H9 (cell line): Measurements from ENCODE around the gene SNX25. TPM values are rescaled to one million over a fixed set of nuclear protein-coding genes. Genes with fewer than 3 reads are reported as not detected.

Source experiments
- DNase-seq: peaks from one replicate; pipeline ENCODE4 v3.0.0-alpha.2; 2017
- H2AFZ ChIP-seq: one replicate; pipeline ENCODE4 v1.6.1; 2013; ENCODE audit warnings: mild to moderate bottlenecking, low read length, control low read depth, moderate library complexity
- H2AK5ac ChIP-seq: 2 replicates; pipeline ENCODE4 v1.6.1; 2013; ENCODE audit warnings: low read length, control low read depth, mixed read lengths; ENCODE audit not compliant: insufficient read length
- H2BK120ac ChIP-seq: one replicate; pipeline ENCODE4 v1.6.1; 2013; ENCODE audit warnings: low read depth, mild to moderate bottlenecking, low read length, control low read depth, inconsistent platforms; ENCODE audit not compliant: poor library complexity, severe bottlenecking
- H2BK12ac ChIP-seq: 2 replicates; pipeline ENCODE4 v1.6.1; 2013; ENCODE audit warnings: low read length, control low read depth, mixed read lengths, low read depth; ENCODE audit not compliant: insufficient read length
- H2BK15ac ChIP-seq: 2 replicates; pipeline ENCODE4 v1.6.1; 2013; ENCODE audit warnings: low read depth, low read length, control low read depth
- H2BK20ac ChIP-seq: one replicate; pipeline ENCODE4 v1.6.1; 2013; ENCODE audit warnings: low read depth, mild to moderate bottlenecking, low read length, control low read depth, inconsistent platforms; ENCODE audit not compliant: poor library complexity, severe bottlenecking
- H2BK5ac ChIP-seq: 2 replicates; pipeline ENCODE4 v1.6.1; 2013; ENCODE audit warnings: low read length, control low read depth, mixed read lengths; ENCODE audit not compliant: insufficient read length
- H3K14ac ChIP-seq: 2 replicates; pipeline ENCODE4 v1.6.1; 2013; ENCODE audit warnings: low read length, control low read depth; ENCODE audit not compliant: insufficient read depth
- H3K18ac ChIP-seq: 2 replicates; pipeline ENCODE4 v1.6.1; 2013; ENCODE audit warnings: low read depth, mild to moderate bottlenecking, mixed read lengths, low read length, control low read depth; ENCODE audit not compliant: insufficient read length
- H3K23ac ChIP-seq: 2 replicates; pipeline ENCODE4 v1.6.1; 2013; ENCODE audit warnings: low read length, control low read depth, mixed read lengths, low read depth; ENCODE audit not compliant: insufficient read length
- H3K23me2 ChIP-seq: 2 replicates; pipeline ENCODE4 v1.6.1; 2013; ENCODE audit warnings: low read depth, mild to moderate bottlenecking, mixed read lengths, low read length, control low read depth; ENCODE audit not compliant: insufficient read length, poor library complexity, severe bottlenecking
- H3K27ac ChIP-seq: 2 replicates; pipeline ENCODE4 v1.5.1; 2013; ENCODE audit warnings: low read length, control low read depth, mixed read lengths, low read depth; ENCODE audit not compliant: insufficient read length
- H3K27me3 ChIP-seq: 2 replicates; pipeline ENCODE4 v1.6.1; 2013; ENCODE audit warnings: low read length, control low read depth, inconsistent platforms; ENCODE audit not compliant: insufficient read depth
- H3K4ac ChIP-seq: 2 replicates; pipeline ENCODE4 v1.6.1; 2013; ENCODE audit warnings: low read depth, mild to moderate bottlenecking, control low read depth, inconsistent platforms, low read length, moderate library complexity
- H3K4me1 ChIP-seq: 2 replicates; pipeline ENCODE4 v1.6.1; 2013; ENCODE audit warnings: low read length, control low read depth, inconsistent platforms; ENCODE audit not compliant: insufficient read depth
- H3K4me2 ChIP-seq: 2 replicates; pipeline ENCODE4 v1.6.1; 2013; ENCODE audit warnings: low read length, control low read depth, mixed read lengths; ENCODE audit not compliant: insufficient read length, insufficient read depth
- H3K56ac ChIP-seq: 2 replicates; pipeline ENCODE4 v1.6.1; 2013; ENCODE audit warnings: low read depth, mild to moderate bottlenecking, mixed read lengths, low read length, control low read depth; ENCODE audit not compliant: insufficient read length
- H3K79me1 ChIP-seq: 2 replicates; pipeline ENCODE4 v1.6.1; 2013; ENCODE audit warnings: low read depth, mild to moderate bottlenecking, moderate library complexity, low read length, control low read depth, inconsistent platforms; ENCODE audit not compliant: insufficient read depth, poor library complexity, severe bottlenecking
- H3K79me2 ChIP-seq: 2 replicates; pipeline ENCODE4 v1.6.1; 2013; ENCODE audit warnings: low read length, control low read depth, inconsistent platforms; ENCODE audit not compliant: insufficient read depth
- H3K9ac ChIP-seq: 2 replicates; pipeline ENCODE4 v1.6.1; 2013; ENCODE audit warnings: low read length, control low read depth, mixed read lengths; ENCODE audit not compliant: insufficient read length; ENCODE audit errors: extremely low read depth
- H3K9me3 ChIP-seq: one replicate; pipeline ENCODE4 v1.6.1; 2013; ENCODE audit warnings: low read depth, low read length, inconsistent platforms; ENCODE audit not compliant: control insufficient read depth
- H3T11ph ChIP-seq: one replicate; pipeline ENCODE4 v1.6.1; 2013; ENCODE audit warnings: mild to moderate bottlenecking, low read length, control low read depth, inconsistent platforms
- H4K20me1 ChIP-seq: one replicate; pipeline ENCODE4 v1.6.1; 2013; ENCODE audit not compliant: control insufficient read depth, insufficient read length, insufficient read depth
- H4K5ac ChIP-seq: 2 replicates; pipeline ENCODE4 v1.6.1; 2013; ENCODE audit warnings: low read depth, mild to moderate bottlenecking, mixed read lengths, low read length, control low read depth; ENCODE audit not compliant: insufficient read length
- H4K8ac ChIP-seq: replicated peaks from 2 replicates; pipeline ENCODE4 v1.6.1; 2013; ENCODE audit warnings: low read length, control low read depth, mixed read lengths, low read depth; ENCODE audit not compliant: insufficient read length
- H4K91ac ChIP-seq: 2 replicates; pipeline ENCODE4 v1.6.1; 2013; ENCODE audit warnings: low read depth, mild to moderate bottlenecking, moderate library complexity, mixed read lengths, low read length, control low read depth; ENCODE audit not compliant: insufficient read length
- H3K27ac Mint-ChIP-seq, 3 experiments: 2 replicates in 2 of 3; 3 replicates in 1 of 3; pipeline ENCODE4 v1.8.0; 2020 to 2021; ENCODE audit warnings: mixed read lengths in 3 of 3, mild to moderate bottlenecking in 1 of 3, moderate library complexity in 1 of 3
- H3K27me3 Mint-ChIP-seq: 2 replicates; pipeline ENCODE4 v1.8.0; 2021; ENCODE audit warnings: low read depth, mild to moderate bottlenecking, moderate library complexity, mixed read lengths
- H3K36me3 Mint-ChIP-seq, 3 experiments: 2 replicates in 2 of 3; 3 replicates in 1 of 3; pipeline ENCODE4 v1.8.0; 2020 to 2021; ENCODE audit warnings: low read depth in 3 of 3, mixed read lengths in 3 of 3; ENCODE audit not compliant: insufficient read depth in 1 of 3
- H3K4me1 Mint-ChIP-seq, 2 experiments: 2 replicates each; pipeline ENCODE4 v1.8.0; 2020; ENCODE audit warnings: mixed read lengths in 2 of 2
- H3K4me3 Mint-ChIP-seq, 2 experiments: 2 replicates in 1 of 2; 3 replicates in 1 of 2; pipeline ENCODE4 v1.8.0; 2020 to 2021; ENCODE audit warnings: mild to moderate bottlenecking in 2 of 2, mixed read lengths in 2 of 2, moderate library complexity in 1 of 2
- H3K9me3 Mint-ChIP-seq, 2 experiments: 2 replicates in 1 of 2; 3 replicates in 1 of 2; pipeline ENCODE4 v1.8.0; 2020; ENCODE audit warnings: mild to moderate bottlenecking in 2 of 2, mixed read lengths in 2 of 2, moderate library complexity in 1 of 2
- CTCF ChIP-seq: fragments of 200-600 bp; sonication (generic); conservative IDR thresholded peaks from 3 replicates; pipeline ENCODE4 v1.8.0; 2021; ENCODE audit warnings: antibody characterized with exemption, mild to moderate bottlenecking
- WGBS: extraction: QIAGEN DNeasy Blood & Tissue Kit; methylation state at CpG from one replicate; pipeline ENCODE4 v1.1.7; 2013; ENCODE audit warnings: missing lambda C conversion rate, low lambda C conversion rate, mixed read lengths; ENCODE audit not compliant: insufficient read length; ENCODE audit errors: extremely low coverage; 5-methylcytosine and 5-hydroxymethylcytosine counted together
- total RNA-seq: library from RNA; stranded (reverse); gene quantifications from 2 replicates; pipeline ENCODE4 v1.2.1, GENCODE V29; 2021

SNX25 gene
- total RNA-seq, 1 experiment from 2014 or later: 28.2 TPM

- Histone ChIP-seq H3K23ac (no peak overlapping the region), H2BK20ac (no peak overlapping the region), H4K8ac (no peak overlapping the region), H3K4me1 (peaks cover 8% of the 10 kb centered on the region), H3K4ac (no peak overlapping the region), H3K9ac (no peak overlapping the region), H2BK15ac (no peak overlapping the region), H3K79me2 (peaks cover 2% of the 10 kb centered on the region; the same call in 1 of the 2 replicates), H4K91ac (no peak overlapping the region), H2AFZ (no peak overlapping the region), H4K5ac (no peak overlapping the region), H3K4me2 (no peak overlapping the region), H2AK5ac (no peak overlapping the region), H3K56ac (no peak overlapping the region), H3K27ac (no peak overlapping the region), H2BK120ac (no peak overlapping the region), H3K18ac (no peak overlapping the region), H2BK12ac (no peak overlapping the region), H2BK5ac (no peak overlapping the region), H3T11ph (no peak overlapping the region), H3K14ac (no peak overlapping the region), H4K20me1 (no peaks in the 10 kb centered on the region), H3K27me3 (no peaks in the 10 kb centered on the region), H3K23me2 (peaks cover 6% of the 10 kb centered on the region), H3K79me1 (no peaks in the 10 kb centered on the region), H3K9me3 (no peaks in the 10 kb centered on the region)
- H3K36me3 Mint-ChIP-seq: peaks cover 0 to 3% (median 0%) of the 10 kb centered on the region in 3 experiments; a peak in 3 of 7 replicates
- DNase-seq: no peak
- TF ChIP-seq CTCF: no peak
- peaks cover 1% of the 10 kb centered on the region; the same call in 1 of the 2 replicates for H3K27me3 Mint-ChIP-seq
- peak overlapping the region in 2 of 3 experiments; percentile 1 to 49; a peak in 2 of 7 replicates for H3K27ac Mint-ChIP-seq
- 0 out of 5 replicates have a peak, but pooled peaks cover 0 to 1% of the 10 kb centered on the region in 2 experiments for H3K9me3 Mint-ChIP-seq
- no CpG with 5 or more reads among the region's 4 CpGs for WGBS
- peak overlapping the region in 1 of 2 experiments; percentile 58; a peak in 4 of 5 replicates for H3K4me3 Mint-ChIP-seq
- H3K4me1 Mint-ChIP-seq: peaks cover 38 to 46% of the 10 kb centered on the region in 2 experiments
Measured at GRCh38 chr4:185213877-185214276, 4.5 kb downstream of the SNX25 start.
